Brain microvascular endothelial cell (primary cell): ENCODE data around the gene SPDYC.

Source experiments
- DNase-seq: peaks from one replicate; pipeline ENCODE4 v3.0.0-alpha.2; 2020
- H3K27ac ChIP-seq: fragments of 250-450 bp; sonication (Bioruptor Pico); 2 replicates; pipeline ENCODE4 v1.5.1; 2020; ENCODE audit warnings: mild to moderate bottlenecking, moderate library complexity
- H3K27me3 ChIP-seq: fragments of 250-450 bp; sonication (Bioruptor Pico); replicated peaks from 2 replicates; pipeline ENCODE4 v1.5.1; 2020; ENCODE audit warnings: mild to moderate bottlenecking
- H3K36me3 ChIP-seq: fragments of 250-450 bp; sonication (Bioruptor Pico); replicated peaks from 2 replicates; pipeline ENCODE4 v1.5.1; 2020; ENCODE audit warnings: mild to moderate bottlenecking
- H3K4me3 ChIP-seq: 2 replicates; pipeline ENCODE4 v1.5.1; 2011; ENCODE audit warnings: low read depth, mild to moderate bottlenecking, control low read depth, low read length, moderate library complexity
- in situ Hi-C: cut with HindIII; loops from 2 replicates; pipeline ENCODE4 v1.10.0; 2017; ENCODE audit warnings: low sequenced_read_pairs, low pct_ligation_motif_present
- TF ChIP-seq, protein P1 (sequence below): IDR thresholded peaks from 2 replicates; pipeline ENCODE4 v1.5.1; 2011; ENCODE audit warnings: low read depth, mild to moderate bottlenecking, moderate library complexity, low read length, control low read depth, inconsistent platforms; ENCODE audit errors: missing control alignments

Gene SPDYC

DNA sequence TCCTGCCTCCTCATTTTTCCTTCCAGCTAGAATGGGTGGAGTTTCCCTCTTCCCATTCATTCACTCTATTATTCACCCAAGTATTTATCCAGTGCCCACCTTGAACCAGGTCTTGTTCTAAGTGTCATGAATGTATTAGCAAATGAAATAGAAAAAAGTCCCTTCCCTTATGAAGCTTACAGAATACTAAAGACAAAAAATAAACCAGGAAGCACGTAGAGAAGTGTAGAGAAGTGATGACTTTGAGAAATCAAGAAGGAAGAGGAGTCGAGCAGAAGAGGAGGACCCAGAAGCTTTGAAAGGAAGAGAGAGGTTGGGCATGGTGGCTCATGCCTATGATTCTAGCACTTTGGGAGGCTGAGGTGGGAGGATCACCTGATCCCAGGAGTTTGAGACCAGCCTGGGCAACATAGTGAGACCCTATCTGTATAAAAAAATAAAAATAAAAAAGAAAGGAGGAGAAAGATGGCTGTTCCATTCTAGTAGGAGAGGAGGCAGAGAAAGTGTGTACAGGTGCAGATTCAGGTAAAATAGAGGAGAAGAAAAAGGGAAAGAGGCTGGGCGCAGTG, 18.6 kb upstream of the SPDYC start:
- no peak for DNase-seq
- Histone ChIP-seq H3K27ac (no peak overlapping the region), H3K4me3 (no peak overlapping the region), H3K27me3 (no peaks in the 10 kb centered on the region), H3K36me3 (no peaks in the 10 kb centered on the region)
- TF ChIP-seq, protein P1, sequence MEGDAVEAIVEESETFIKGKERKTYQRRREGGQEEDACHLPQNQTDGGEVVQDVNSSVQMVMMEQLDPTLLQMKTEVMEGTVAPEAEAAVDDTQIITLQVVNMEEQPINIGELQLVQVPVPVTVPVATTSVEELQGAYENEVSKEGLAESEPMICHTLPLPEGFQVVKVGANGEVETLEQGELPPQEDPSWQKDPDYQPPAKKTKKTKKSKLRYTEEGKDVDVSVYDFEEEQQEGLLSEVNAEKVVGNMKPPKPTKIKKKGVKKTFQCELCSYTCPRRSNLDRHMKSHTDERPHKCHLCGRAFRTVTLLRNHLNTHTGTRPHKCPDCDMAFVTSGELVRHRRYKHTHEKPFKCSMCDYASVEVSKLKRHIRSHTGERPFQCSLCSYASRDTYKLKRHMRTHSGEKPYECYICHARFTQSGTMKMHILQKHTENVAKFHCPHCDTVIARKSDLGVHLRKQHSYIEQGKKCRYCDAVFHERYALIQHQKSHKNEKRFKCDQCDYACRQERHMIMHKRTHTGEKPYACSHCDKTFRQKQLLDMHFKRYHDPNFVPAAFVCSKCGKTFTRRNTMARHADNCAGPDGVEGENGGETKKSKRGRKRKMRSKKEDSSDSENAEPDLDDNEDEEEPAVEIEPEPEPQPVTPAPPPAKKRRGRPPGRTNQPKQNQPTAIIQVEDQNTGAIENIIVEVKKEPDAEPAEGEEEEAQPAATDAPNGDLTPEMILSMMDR = no peak
- in situ Hi-C loops = no loop called here

DNA sequence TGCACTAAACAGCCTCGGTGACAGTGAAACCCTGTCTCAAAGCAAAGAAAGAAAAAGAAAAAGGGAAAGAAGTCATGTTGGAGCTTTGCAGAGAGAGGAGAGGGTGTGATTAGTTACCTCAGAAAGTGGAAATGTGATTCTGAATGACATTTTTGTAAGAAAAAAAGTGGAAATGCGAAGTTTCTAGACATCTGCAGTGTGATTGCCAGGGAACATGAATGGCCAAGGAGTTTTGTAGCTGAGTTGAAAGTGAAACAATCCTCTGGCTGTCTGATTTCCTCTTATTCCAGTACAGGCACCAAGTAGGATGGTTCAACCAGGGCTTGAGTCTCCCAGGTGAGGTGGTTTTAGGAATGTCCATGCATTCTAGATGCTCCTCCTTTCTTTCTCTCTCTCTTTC, 17.9 kb upstream of the SPDYC start:
- TF ChIP-seq, protein P1 = no peak
- H3K36me3 ChIP-seq = no peaks in the 10 kb centered on the region
- H3K27ac ChIP-seq = no peak overlapping the region
- no peak for DNase-seq
- in situ Hi-C loops = no loop called here
- no peak overlapping the region for H3K4me3 ChIP-seq
- H3K27me3 ChIP-seq = no peaks in the 10 kb centered on the region

DNA sequence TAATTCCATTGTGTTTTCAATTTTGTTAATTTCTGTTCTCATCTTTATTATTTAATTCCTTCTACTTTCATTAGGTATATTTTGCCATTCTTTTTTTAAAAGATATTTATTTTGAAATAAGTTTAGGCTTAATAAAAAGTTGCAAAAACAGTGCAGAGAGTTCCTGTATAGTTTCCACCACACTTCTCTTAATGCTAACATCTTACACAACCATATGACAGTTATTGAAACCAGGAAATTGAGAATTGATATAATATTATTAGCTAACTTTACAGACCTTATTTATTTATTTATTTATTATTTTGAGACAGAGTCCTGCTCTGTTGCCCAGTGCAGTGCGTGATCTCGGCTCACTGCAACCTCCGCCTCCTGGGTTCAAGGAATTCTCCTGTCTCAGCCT, 13.8 kb upstream of the SPDYC start:
- in situ Hi-C loops = no loop called here
- TF ChIP-seq, protein P1 = no peak
- no peaks in the 10 kb centered on the region for H3K27me3 ChIP-seq
- H3K4me3 ChIP-seq = no peak overlapping the region
- DNase-seq = no peak
- H3K27ac ChIP-seq = no peak overlapping the region
- H3K36me3 ChIP-seq = no peaks in the 10 kb centered on the region

DNA sequence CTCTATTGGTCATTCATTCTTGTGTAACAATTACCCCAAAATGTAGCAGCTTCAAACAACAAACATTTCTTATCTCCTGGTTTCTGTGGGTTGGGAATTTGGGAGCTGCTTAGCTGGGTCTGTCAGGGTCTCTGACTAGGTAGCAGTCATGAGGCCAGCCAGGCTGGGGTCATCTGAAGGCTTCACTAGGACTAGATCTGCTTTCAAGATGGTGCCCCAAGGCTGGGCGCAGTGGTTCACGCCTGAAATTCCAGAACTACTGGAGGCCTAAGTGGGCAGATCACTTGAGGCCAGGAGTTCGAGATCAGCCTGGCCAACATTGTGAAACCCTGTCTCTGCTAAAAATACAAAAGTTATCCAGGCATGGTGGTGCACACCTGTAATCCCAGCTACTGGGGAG, 13.1 kb upstream of the SPDYC start:
- Histone ChIP-seq H3K4me3 (no peak overlapping the region), H3K27ac (no peak overlapping the region), H3K36me3 (no peaks in the 10 kb centered on the region), H3K27me3 (no peaks in the 10 kb centered on the region)
- in situ Hi-C loops = no loop called here
- DNase-seq = no peak
- TF ChIP-seq, protein P1 = no peak

DNA sequence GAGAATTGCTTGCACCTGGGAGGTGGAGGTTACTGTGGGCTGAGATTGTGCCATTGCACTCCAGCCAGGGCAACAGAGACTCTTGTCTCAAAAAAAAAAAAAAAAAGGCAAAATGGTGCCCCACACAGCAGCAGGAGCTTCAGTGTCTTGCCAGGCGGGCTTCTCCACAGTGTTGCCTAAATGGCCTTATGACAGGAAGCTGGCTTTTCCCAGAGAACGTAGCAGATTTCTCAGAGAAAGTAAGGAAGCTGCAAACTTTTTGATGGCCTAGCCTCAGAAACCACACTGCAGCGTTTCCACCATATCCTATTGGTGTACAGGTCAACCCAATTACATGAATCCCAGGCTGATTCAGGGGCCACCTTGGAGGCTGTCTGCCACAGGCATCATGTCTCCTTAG, 12.7 kb upstream of the SPDYC start:
- H3K27me3 ChIP-seq = no peaks in the 10 kb centered on the region
- H3K36me3 ChIP-seq = no peaks in the 10 kb centered on the region
- H3K4me3 ChIP-seq = no peak overlapping the region
- DNase-seq = no peak
- TF ChIP-seq, protein P1 = no peak
- no peak overlapping the region for H3K27ac ChIP-seq
- in situ Hi-C loops = no loop called here

DNA sequence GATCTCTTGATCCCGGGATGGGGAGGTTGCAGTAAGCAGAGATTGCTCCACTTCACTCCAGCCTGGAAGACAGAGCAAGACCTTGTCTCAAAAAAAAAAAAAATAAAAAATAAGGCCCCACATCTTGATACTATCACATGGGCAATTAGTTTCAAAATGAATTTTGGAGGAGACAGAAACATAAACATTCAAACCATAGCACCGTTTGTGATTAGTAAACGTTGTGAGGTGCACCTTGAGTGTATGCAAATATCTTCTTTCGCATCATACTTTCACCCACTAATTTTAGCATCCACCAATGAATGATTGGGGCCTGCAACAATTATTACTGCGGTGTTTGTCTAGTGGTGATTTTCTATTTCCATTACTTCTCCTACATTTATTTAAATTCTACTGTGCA, 11.0 kb upstream of the SPDYC start:
- no peak for DNase-seq
- TF ChIP-seq, protein P1 = no peak
- in situ Hi-C loops = no loop called here
- H3K36me3 ChIP-seq = no peaks in the 10 kb centered on the region
- H3K4me3 ChIP-seq = no peak overlapping the region
- H3K27me3 ChIP-seq = no peaks in the 10 kb centered on the region
- H3K27ac ChIP-seq = no peak overlapping the region
